Measurements from ENCODE around the gene ANXA5.

DNA sequence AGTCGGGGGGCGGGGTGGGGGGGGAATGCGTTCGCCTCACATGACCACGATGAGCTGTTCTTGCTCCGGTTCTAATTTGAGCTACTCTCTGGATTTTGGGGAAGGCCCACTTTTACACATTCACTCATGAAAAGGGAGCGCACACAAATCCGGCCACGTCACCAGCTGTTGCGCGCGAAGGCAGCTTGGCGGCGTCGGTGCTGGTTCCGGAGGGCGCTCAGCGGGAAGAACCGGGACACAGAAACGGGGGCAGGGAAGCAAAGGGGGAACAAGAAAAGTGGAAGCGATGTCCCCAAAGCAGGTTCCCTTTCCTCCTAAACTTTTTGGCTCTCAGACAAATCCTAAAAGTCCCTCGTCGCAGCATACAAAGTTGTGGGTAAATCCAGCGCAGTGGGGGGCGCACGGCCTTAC is 605 bp downstream of the ANXA5 start:
- TF ChIP-seq, protein P1, sequence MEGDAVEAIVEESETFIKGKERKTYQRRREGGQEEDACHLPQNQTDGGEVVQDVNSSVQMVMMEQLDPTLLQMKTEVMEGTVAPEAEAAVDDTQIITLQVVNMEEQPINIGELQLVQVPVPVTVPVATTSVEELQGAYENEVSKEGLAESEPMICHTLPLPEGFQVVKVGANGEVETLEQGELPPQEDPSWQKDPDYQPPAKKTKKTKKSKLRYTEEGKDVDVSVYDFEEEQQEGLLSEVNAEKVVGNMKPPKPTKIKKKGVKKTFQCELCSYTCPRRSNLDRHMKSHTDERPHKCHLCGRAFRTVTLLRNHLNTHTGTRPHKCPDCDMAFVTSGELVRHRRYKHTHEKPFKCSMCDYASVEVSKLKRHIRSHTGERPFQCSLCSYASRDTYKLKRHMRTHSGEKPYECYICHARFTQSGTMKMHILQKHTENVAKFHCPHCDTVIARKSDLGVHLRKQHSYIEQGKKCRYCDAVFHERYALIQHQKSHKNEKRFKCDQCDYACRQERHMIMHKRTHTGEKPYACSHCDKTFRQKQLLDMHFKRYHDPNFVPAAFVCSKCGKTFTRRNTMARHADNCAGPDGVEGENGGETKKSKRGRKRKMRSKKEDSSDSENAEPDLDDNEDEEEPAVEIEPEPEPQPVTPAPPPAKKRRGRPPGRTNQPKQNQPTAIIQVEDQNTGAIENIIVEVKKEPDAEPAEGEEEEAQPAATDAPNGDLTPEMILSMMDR (conservative IDR thresholded peaks at IDR 0.05; ENCODE audit: low read length) = no peak
- no peak for TF ChIP-seq EZH2phosphoT487 (IDR thresholded peaks at IDR 0.05; ENCODE audit: borderline replicate concordance, low read depth, low read length)

Measured in OCI-LY7 (cell line).